HS-27A (cell line): ENCODE results near the gene MINK1.
"Not testable (repeated sequence)": the region's sequence is repeated elsewhere in the genome, so short reads cannot be mapped to it uniquely, and the experiment has no call there.

ENCODE experiments used
- DNase-seq: peaks from one replicate; pipeline ENCODE4 v3.0.0-alpha.2; 2012; ENCODE audit warnings: low read depth, missing footprints

MINK1 gene

DNA sequence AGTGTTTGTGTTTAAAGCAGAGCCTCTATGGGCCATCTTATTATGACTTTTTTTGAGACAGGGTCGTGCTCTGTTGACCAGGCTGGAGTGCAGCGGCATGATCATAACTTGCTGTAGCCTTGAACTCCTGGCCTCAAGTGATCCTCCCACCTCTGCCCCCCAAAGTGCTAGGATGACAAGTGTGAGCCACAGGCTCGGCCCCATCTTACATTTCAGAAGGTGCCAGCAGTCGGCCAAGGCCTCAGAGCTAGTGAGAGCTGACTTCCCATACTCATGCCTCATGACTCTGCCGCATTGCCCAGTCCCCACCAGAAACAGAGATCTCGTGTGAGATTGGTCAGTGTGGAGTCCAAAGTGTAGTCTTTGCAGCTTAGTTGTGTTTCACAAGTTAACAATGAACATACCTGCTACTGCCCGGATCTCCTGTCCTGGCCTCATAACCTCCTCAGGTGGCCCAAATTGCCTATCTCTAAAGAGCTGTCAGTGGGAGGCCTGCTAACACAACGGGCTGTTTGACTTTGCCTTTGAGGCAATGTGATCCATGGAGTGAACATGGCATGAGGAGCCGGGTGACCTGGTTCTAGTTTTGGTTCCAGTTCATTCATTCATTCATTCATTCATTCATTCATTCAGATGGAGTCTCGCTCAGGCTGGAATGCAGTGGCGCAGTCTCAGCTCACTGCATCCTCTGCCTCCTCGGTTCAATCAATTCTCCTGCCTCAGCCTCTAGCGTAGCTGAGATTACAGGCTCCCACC is 13.7 kb downstream of the MINK1 start:
- DNase-seq = no peak

DNA sequence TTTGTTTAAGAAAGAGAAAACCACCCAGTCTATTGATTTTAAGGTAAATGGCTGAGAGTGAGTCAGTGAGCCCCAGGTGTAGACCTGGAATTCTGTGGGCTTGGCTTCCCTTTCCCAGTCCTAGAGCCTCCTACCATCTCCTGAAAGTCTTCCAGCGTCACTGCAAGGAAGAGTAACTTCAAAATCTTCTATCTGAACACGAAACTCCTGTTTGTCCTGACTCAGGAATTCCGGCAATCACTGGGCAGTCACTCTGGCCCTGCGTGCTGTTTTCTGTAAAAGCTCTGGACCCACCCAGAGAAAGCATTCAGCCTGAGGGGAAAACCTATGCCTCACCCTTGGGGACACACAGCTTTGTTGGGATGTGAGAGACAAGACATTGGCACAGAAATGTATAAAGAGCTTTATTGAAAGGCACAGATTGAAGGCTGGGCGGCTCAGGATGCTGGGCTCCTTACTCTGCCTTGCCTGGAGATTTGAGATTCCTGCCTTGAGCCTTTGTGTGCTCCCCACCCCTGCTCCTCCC is 15.9 kb downstream of the MINK1 start:
- no peak for DNase-seq

DNA sequence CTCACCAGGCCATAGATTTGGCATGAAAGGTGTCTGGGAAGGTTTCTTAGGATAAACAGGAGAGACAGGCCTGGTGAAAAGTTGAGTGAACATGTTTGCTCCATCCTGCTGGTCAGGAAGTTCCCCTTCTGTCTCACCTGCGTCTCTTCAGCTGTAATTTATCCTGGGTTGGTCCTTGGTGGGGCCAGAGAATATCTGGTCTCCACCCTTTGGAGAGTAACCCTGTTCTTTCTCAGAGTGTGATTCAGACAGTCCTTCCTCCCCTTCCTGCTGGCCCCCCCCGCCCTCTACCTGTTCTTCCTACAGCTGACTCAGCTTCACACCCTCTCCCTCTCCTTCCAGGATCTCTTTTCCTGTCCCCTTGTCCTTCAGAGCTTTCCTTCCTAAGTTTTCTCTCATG is 17.1 kb downstream of the MINK1 start:
- DNase-seq = no peak

DNA sequence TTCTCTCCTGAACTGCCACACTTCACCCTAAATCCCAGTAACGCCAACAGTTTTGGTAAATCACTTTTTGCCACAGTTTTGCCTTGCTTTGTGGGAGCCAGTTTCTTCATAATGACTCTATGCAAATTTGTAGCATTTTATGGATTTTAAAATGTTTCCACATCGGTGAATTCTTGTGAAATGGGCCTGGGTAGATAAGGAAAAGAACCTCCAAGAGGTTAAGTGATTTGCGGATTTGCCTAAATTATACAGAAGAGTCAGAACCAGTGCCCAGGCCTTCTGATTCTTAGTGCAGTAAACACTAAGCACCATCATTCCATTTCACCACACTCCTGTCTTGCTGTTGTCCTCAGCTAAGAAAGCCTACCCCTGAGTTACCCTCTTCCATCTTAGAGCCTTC is 17.9 kb downstream of the MINK1 start:
- no peak for DNase-seq

DNA sequence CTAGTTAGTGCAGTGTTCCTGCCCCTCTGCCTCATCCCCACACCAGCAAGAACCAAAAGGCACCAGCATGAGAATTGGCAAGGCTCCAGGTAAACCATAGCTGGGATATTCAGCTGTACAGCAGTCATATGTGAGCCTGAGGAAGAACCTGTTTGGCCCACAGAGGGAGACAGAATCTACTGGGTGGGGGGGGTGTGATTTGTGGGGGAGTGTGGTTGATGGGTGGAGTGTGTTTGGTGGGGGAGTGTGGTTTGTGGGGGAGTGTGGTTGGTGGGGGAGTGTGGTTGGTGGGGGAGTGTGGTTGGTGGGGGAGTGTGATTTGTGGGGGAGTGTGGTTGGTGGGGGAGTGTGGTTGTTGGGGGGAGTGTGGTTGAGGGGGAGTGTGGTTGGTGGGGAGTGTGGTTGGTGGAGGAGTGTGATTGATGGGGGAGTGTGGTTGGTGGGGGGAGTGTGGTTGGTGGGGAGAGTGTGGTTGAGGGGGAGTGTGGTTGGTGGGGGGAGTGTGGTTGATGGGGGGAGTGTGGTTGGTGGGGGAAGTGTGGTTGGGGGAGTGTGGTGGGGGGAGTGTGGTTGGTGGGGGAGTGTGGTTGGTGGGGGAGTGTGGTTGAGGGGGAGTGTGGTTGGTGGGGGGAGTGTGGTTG is 19.5 kb downstream of the MINK1 start:
- no peak for DNase-seq

DNA sequence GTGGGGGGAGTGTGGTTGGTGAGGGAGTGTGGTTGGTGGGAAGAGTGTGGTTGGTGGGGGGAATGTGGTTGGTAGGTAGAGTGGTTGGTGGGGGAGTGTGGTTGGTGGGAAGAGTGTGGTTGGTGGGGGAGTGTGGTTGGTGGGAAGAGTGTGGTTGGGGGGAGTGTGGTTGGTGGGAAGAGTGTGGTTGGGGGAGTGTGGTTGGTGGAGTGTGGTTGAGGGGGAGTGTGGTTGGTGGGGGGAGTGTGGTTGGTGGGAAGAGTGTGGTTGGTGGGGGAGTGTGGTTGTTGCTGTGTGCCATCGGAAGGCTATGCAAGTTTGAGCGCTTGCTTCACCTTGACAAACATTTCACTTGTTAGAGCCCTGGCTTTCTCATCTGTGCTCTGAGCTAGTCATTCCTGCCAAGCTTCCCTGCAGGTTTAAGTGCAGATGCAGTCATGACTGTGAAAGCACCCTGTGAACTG is 20.1 kb downstream of the MINK1 start:
- DNase-seq = no peak

DNA sequence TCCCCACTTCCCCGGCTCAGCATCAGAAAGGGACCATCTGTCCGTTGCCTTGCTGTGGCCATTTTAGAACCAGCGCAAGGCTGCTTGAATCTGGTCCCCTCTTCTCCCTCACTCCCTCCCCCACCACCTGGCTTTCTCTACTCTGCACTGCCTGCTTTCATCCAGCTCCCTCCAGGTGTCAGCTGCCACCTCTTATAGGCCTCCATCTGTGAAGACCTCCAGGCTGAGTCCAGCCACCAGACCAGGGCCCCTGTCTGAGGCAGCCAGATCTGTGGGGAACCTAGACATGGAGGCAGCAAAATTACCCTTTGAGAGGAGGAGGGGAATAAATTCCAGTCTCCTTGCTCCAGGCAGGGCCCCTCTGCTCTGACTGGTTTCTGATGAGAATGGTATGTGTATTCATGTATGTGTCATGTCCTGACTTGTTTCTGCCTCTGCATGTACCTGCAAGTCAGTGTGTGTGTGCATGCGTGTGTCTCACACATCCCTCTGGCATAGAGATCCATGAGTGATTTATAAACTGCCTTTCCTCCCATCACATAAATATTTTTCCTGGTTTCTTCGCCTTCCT is 21.1 kb downstream of the MINK1 start:
- DNase-seq = no peak

DNA sequence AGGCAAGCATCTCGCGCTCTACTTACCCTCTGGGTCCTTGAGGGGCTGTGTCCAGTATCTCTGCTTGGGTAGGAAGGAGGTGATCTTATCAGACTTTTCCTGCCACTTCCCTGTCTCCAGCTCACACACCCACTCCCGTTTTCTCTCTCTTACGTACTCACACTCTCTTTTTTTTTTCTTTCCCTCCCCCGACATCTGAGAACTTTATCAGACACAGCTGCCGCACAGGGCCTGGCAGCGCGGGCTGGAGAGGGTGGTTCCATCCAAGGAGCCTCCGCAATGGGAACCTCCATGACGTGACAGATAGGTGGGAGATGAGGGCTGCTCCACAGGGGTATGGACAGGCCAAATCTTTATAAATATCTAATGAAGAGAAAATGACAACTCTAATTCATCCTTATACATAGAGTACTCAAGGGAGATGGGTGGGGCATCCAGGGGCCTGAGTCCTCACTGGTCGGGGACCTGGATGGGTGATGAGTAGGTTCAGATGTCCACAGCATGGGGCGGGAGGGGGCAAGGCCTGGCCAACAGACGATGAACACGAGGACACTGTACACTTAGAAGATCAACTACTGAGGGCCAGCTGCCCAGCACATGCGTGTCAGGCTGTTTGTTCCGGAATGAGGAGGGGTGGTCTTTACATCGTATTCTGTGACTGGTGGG is 23.3 kb downstream of the MINK1 start:
- no peak for DNase-seq

DNA sequence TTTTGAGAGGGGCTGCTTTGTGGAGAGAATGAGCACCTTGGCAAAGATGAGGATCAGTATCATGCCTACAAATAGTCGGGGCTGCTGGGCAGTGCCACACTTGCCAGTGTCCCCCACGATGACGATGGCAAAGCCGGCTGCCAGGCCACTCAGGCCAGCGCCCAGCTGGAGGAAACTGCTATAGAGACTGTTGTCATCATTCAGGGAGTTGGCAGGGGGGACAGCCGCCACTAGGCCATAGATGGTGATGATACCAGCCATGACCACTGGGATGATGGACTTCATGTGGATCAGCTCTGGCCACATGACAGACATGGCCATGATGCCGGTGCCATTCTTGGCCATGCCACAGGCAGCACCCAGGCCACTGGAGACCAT is 23.8 kb downstream of the MINK1 start:
- DNase-seq = no peak

DNA sequence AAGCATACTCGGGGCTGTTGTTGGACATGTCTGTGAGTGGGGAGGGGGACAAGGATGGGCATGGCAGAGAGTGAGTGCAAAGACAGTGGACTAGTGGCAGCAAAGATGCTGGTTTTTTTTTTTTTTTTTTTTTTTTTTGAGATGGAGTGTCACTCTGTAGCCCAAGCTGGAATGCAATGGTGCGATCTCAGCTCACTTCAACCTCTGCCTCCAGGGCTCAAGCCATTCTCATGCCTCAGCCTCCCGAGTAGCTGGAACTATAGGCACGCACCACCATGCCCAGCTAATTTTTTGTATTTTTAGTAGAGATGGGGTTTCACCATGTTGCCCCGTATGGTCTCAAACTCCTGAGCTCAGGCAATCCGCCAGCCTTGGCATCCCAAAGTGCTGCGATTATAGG is 24.2 kb downstream of the MINK1 start:
- DNase-seq = not testable (repeated sequence)

DNA sequence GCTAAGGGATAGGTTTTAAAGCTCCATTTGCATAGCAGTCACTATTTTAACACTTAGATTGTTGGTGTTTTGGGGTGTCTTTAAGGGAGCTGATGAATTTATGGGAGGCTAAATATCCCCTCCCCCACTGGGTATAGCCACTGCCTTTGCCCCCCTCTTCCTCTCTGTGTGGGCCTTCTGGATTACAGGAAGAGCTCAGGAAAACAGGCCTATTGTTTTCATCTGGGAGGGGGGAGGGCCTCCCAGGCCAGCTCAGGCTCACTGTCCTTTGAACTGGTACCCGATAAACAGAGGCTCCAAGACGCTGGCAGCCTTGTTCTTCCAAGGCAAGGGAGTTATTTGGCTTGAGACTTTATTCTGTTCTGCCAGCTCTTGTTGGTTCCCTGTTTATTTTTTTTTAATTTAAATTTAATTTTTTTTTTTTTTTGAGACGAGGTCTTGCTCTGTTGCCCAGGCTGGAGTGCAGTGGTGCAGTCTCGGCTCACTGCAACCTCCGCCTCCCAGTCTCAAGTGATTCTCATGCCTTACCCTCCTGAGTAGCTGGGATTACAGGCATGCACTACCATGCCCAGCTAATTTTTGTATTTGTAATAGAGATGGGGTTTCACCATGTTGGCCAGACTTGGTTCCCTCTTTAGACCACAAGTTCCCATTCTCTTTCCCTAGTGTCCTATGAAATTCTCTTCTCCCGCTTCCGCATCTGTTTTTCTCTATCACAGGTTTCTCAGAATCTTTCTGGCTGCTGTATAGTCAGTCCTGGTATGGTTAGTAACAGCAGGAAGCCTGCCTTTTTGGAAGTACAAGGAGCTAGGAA is 25.1 kb downstream of the MINK1 start:
- no peak for DNase-seq

DNA sequence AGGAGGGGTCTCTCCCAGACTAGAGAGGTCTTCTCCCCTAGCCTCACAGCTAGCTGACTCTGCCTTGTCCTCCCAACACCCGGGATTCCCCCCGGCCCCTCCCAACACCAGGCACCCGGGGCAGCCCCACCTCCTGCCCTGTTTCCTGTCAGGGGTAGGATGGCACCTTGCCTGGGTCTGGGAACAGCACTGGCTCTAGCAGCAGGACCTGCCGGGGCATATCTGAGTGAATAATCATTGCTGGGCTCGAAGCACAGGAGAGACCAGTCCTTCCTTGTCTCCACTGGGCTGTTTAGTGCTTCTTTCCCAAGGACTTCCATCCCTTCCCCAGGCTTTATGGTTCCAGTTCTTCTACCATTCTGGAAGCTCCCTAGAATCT is 25.7 kb downstream of the MINK1 start:
- no peak for DNase-seq

DNA sequence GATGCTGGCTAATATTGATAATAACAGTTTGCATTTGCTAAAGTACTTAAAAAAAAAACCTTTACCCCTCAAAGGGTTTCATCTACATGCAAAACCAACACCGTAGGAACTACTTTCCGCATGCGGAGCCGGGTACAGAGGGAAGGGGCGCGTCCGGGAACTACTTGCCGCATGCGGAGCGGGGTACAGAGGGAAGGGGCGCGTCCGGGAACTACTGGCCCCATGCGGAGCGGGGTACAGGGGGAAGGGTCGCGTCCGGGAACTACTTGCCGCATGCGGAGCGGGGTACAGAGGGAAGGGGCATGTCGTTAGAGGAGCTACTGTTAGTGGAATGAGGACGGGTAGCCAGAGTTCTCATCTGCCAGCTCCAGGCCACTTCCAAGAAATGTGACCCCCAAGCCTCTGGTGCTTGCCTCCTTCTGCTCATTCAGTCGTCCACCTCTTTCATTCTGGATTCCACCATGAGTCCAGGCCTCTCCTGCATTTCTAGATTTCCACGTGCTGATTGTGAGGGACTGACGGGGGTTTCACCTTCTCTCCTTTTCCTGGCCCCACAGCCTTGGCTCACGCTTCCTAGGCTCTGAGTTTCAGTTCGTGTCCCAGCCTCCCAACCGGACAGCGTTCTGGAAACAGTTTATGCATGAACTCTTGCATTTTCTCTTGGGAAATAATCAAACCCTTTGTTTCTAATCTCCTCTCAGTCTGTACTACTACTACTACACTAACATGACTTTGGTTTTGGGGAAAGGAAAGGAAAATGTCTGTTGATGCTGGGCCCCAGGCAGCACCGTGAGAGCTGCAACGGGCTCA is 26.9 kb downstream of the MINK1 start:
- no peak for DNase-seq

DNA sequence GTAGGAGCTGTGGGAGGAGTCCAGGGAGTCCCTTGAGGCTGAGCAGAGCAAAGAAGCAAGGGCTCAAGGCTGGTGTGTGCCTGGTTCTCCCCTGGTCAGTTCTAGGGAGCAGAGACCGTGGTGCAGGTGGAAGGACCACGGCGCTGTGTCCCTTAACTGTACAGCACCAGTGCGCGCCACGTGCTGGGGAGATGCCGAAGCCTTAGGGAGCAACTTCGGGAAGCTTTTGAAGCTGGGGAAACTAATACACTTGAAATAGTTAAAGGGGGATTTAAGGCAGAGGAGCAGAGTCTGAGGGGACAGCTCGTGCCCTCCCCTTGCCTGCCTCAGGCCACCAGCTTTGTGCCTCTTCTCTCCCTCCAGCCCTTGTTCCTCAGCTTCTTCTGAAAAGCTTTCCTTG is 27.5 kb downstream of the MINK1 start:
- DNase-seq = no peak

DNA sequence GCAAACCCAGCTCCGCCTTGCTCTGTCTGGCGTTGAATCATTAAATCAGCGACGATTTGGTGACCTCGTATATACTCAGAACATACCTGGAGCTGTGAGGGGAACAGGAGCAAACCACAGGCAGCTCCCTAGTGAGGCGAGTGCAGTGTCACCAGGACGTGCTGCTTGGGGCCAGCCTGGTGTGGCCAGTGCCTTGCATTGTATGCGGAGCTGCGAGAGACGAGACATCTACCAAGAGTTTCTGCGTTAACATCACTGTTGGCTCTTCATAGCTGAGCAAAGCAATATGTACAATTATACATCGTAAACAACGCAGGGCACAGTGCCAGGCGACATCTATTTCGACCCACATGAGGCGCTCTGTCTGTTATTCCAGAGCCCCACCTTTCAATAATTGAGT is 27.9 kb downstream of the MINK1 start:
- DNase-seq = no peak

DNA sequence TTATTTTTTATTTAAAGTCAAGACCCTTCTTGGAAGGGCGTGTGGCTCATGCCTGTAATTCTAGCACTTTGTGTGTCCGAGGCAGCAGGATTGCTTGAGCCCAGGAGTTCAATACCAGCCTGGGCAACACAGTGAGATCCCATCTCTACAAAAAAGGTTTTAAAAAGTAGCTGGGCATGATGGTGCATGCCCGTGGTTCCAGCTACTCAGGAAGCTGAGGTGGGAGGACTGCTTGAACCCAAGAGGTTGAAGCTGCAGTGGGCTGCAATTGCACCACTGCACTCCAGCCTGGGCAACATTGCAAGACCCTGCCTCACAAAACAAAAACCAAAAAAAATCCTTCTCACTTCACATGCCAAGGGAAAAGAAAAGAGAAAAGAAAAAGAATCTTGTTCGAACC is 29.6 kb downstream of the MINK1 start:
- no peak for DNase-seq

DNA sequence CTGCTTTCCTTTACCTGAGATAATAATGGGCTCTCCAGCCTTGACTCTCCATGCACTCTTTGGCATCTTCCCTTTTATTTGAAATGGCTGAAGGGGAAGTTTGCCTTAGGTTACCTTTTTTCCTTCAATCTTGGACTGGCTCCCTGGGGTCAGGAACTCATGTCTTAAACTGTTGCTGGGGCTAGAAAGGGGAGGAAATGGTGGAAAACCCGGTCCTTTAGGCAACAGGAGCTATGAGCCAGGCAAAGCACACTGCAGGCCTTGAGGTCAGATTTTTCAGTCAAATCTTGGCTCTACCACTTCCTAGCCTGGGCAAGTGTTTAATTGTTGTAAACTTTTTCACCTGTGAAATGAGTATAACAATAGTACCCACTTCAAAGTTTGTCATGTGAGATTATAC is 30.2 kb downstream of the MINK1 start:
- no peak for DNase-seq

DNA sequence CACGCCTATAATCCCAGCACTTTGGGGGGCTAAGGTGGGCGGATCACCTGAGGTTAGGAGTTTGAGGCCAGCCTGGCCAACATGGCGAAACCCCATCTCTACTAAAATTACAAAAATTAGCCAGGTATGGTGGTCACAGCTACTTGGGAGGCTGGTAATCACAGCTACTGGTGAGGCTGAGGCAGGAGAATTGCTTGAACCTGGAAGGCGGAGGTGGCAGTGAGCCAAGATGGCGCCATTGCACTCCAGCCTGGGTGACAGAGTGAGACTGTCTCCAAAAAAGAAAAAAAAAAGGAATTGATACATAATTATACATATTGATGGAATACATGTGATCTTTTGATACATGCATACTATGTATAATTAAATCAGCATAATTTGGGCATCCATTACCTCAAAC is 34.4 kb downstream of the MINK1 start:
- DNase-seq = not testable (repeated sequence)

DNA sequence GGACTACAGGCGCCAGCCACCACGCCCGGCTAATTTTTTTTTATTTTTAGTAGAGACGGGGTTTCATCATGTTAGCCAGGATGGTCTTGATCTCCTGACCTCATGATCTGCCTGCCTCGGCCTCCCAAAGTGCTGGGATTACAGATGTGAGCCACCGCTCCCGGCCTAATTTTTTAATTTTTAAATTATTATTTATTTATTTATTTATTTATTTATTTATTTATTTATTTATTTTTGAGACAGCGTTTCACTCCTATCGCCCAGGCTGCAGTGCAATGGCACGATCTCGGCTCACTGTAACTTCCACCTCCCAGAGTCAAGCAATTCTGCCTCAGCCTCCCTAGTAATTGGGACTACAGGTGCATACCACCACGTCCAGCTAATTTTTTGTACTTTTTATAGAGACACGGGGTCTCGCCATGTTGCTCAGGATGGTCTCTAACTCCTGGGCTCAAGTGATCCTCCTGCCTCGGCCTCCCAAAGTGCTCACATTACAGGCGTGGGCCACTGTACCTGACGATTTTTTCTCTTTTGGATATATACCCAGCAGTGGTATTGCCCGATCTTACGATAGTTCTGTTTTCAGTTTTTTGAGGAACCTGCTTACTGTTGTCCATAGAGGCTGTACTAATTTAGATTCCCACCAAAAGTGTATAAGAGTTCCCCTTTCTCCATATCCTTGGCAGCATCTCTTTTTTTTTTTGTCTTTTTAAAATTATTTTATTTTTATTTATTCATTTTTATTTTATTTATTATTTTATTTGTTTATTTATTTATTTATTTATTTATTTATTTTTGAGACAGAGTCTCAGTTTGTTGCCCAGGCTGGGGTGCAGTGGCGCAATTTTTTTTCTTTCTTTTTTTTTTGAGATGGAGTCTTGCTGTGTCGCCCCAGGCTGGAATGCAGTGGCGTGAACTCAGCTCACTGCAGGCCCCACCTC is 36.2 kb downstream of the MINK1 start:
- not testable (repeated sequence) for DNase-seq

DNA sequence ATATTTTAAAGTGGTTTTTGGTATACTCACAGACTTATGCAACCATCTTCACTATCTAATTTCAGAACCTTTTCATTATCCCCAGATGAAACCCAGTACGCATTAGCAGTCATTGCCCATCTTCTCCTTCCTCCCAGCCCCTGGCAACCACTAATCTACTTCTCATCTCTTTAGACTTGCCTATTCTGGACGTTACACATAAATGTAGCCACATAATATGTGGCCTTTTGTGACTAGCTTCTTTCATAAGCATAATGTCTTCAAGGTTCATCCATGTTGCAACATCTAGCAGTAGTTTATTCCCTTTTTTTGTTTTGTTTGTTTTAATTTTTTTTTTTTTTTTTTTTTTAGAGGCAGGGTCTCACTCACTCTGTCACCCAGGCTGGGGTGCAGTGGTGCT is 37.7 kb downstream of the MINK1 start:
- DNase-seq = no peak
